K562 (cell line): Measurements from ENCODE around the gene KCNK1. TPM values are rescaled to one million over a fixed set of nuclear protein-coding genes. Genes with fewer than 3 reads are reported as not detected.
A peak's percentile ranks its signal among the peaks of the same experiment; 100 is the strongest.

Experiments
- ARNT ChIP-seq, 2 experiments: fragments of 450-650 bp; IDR thresholded peaks; 2 replicates each; pipeline ENCODE4 v1.6.1; 2016; ENCODE audit warnings: mild to moderate bottlenecking in 1 of 2
- CHD2 ChIP-seq: IDR thresholded peaks from 2 replicates; pipeline ENCODE4 v1.6.1; 2011; ENCODE audit warnings: low read depth, low read length
- CUX1 ChIP-seq: fragments of 200-800 bp; sonication (Bioruptor generic); IDR thresholded peaks from 2 replicates; pipeline ENCODE4 v1.6.1; 2016; ENCODE audit warnings: missing genetic modification characterization, missing compliant biosample characterization
- ERF ChIP-seq: fragments of 450-650 bp; formaldehyde crosslinking; IDR thresholded peaks from 2 replicates; pipeline ENCODE4 v1.4.0; 2020; ENCODE audit warnings: mild to moderate bottlenecking, mixed read lengths
- GTF2E2 ChIP-seq: fragments of 200-800 bp; sonication (Bioruptor generic); IDR thresholded peaks from 2 replicates; pipeline ENCODE4 v1.6.1; 2016; ENCODE audit warnings: missing genetic modification characterization, missing compliant biosample characterization
- MCM2 ChIP-seq: fragments of 450-650 bp; IDR thresholded peaks from 2 replicates; pipeline ENCODE4 v1.6.1; 2017; ENCODE audit warnings: low read depth, mild to moderate bottlenecking
- MIER1 ChIP-seq: fragments of 450-650 bp; IDR thresholded peaks from 2 replicates; pipeline ENCODE4 v1.6.1; 2016; ENCODE audit warnings: antibody characterized with exemption, mild to moderate bottlenecking, low read depth
- NCOR1 ChIP-seq: fragments of 450-650 bp; IDR thresholded peaks from 2 replicates; pipeline ENCODE4 v1.6.1; 2016; ENCODE audit warnings: mild to moderate bottlenecking, moderate library complexity
- POLR2H ChIP-seq: IDR thresholded peaks from 2 replicates; pipeline ENCODE4 v1.6.1; 2016; ENCODE audit warnings: missing genetic modification characterization, low read depth, mild to moderate bottlenecking, control low read depth, missing compliant biosample characterization, moderate library complexity
- RBM14 ChIP-seq: fragments of 200-400 bp; formaldehyde crosslinking; IDR thresholded peaks from 2 replicates; pipeline ENCODE4 v1.6.1; 2018; ENCODE audit warnings: low read depth, mild to moderate bottlenecking, low read length, moderate library complexity, borderline replicate concordance; ENCODE audit not compliant: insufficient read depth
- RBM34 ChIP-seq: fragments of 200-400 bp; formaldehyde crosslinking; IDR thresholded peaks from 2 replicates; pipeline ENCODE4 v1.6.1; 2018; ENCODE audit warnings: low read length, borderline replicate concordance; ENCODE audit not compliant: insufficient read depth
- RFX1 ChIP-seq: fragments of 450-650 bp; IDR thresholded peaks from 2 replicates; pipeline ENCODE4 v1.6.1; 2016; ENCODE audit warnings: mild to moderate bottlenecking, moderate library complexity
- RHOXF2B ChIP-seq: fragments of 250-450 bp; sonication (Bioruptor Pico); conservative IDR thresholded peaks from 2 replicates; pipeline ENCODE4 v1.5.1; 2021
- TOE1 ChIP-seq, 2 experiments: fragments of 450-650 bp in 1 of 2; sonication (generic) in 1 of 2; formaldehyde crosslinking in 1 of 2; IDR thresholded peaks; 2 replicates each; pipeline versions ENCODE4 v1.7.1 to v1.8.0; 2016 to 2022; ENCODE audit warnings: borderline replicate concordance in 2 of 2, mild to moderate bottlenecking in 2 of 2, antibody characterized with exemption in 1 of 2, inconsistent platforms in 1 of 2, low read depth in 1 of 2, missing genetic modification reagents in 1 of 2, moderate library complexity in 1 of 2
- ZBTB49 ChIP-seq: sonication (generic); formaldehyde crosslinking; IDR thresholded peaks from 2 replicates; pipeline ENCODE4 v1.8.0; 2022; ENCODE audit warnings: missing genetic modification reagents, mild to moderate bottlenecking, borderline replicate concordance
- ZBTB8A ChIP-seq: fragments of 450-650 bp; IDR thresholded peaks from 2 replicates; pipeline ENCODE4 v1.6.1; 2018; ENCODE audit warnings: mild to moderate bottlenecking, moderate library complexity; ENCODE audit not compliant: partially characterized antibody
- ZFX ChIP-seq: sonication (generic); formaldehyde crosslinking; IDR thresholded peaks from 2 replicates; pipeline ENCODE4 v1.8.0; 2022; ENCODE audit warnings: mild to moderate bottlenecking, missing genetic modification reagents, moderate library complexity
- ZNF146 ChIP-seq: IDR thresholded peaks from one replicate; pipeline ENCODE4 v1.6.1; 2018; ENCODE audit warnings: missing compliant biosample characterization; ENCODE audit not compliant: unreplicated experiment
- ZNF436 ChIP-seq: fragments of 250-450, 450-650 bp; sonication (Bioruptor Pico); formaldehyde crosslinking; IDR thresholded peaks from 2 replicates; pipeline ENCODE4 v1.7.0; 2020; ENCODE audit warnings: mild to moderate bottlenecking
- ZNF511 ChIP-seq: sonication (generic); formaldehyde crosslinking; IDR thresholded peaks from 2 replicates; pipeline ENCODE4 v1.8.0; 2022; ENCODE audit warnings: mild to moderate bottlenecking, missing genetic modification reagents
- ZNF57 ChIP-seq: fragments of 450-650 bp; formaldehyde crosslinking; IDR thresholded peaks from 2 replicates; pipeline ENCODE4 v1.4.0; 2020; ENCODE audit warnings: mild to moderate bottlenecking, moderate library complexity
- polyA plus RNA-seq, 8 experiments: library from polyadenylated mRNA; depleted of rRNA in 4 of 8; stranded (reverse) in 5 of 8; unstranded in 3 of 8; fragments of >200 nt; fragmentation: Nextera tagmentation in 2 of 8; fragmentation: Illumina TruSeq in 1 of 8; extraction: Ambion mirVana in 2 of 8; extraction: Trizol in 1 of 8; gene quantifications; 2 replicates each; pipeline versions ENCODE4 v1.2.1 to v1.2.3, GENCODE V29; 2011 to 2014; ENCODE audit warnings: inconsistent platforms in 1 of 8, missing spikeins in 1 of 8
- total RNA-seq, 7 experiments: library from RNA; depleted of rRNA in 6 of 7; stranded (reverse); fragments of >200 nt in 6 of 7; fragmentation: Illumina TruSeq in 2 of 7; extraction: Trizol in 2 of 7; gene quantifications; 2 replicates each; pipeline versions ENCODE4 v1.2.1 to v1.2.3, GENCODE V29; 2011 to 2021; ENCODE audit warnings: low replicate concordance in 1 of 7

Gene KCNK1
- total and polyA plus RNA-seq, 9 of the 15 experiments (the other 6 are each of a cell fraction or from before 2014, with no cell fraction given): 3.1 to 22.7 (median 6.0) TPM

GRCh38 chr1:233665575-233666270, 51.8 kb downstream of the KCNK1 start (continued):
- TF ChIP-seq ZFX (CRISPR knock-in tag) (peak; percentile 14; the same call in 1 of the 2 replicates), GTF2E2 (peak; percentile 99), ZNF57 (CRISPR knock-in tag) (peak; percentile 100), TOE1 (IDR thresholded peaks at IDR 0.05; ENCODE audit: borderline replicate concordance) (peak; percentile 45), TOE1 (CRISPR knock-in tag; IDR thresholded peaks at IDR 0.05; ENCODE audit: borderline replicate concordance, low read depth) (no peak), RFX1 (no peak), ZNF511 (CRISPR knock-in tag) (no peak), RBM14 (no peak), ZNF436 (peak; percentile 93), CUX1 (CRISPR knock-in tag) (peak; percentile 100), CHD2 (no peak), NCOR1 (peak; percentile 98), ZBTB49 (CRISPR knock-in tag) (no peak), POLR2H (tag) (peak; percentile 96), RBM34 (no peak), RHOXF2B (CRISPR knock-in tag) (peak; percentile 100), ZNF146 (CRISPR knock-in tag) (no peak), ZBTB8A (no peak), MIER1 (no peak), MCM2 (no peak), ARNT (IDR thresholded peaks at IDR 0.05) (peak in 1 of 2 experiments; percentile 94), ERF (CRISPR knock-in tag) (peak; percentile 100)
